HG02678 (cell line): ENCODE data around the gene BARX2.

ENCODE experiments used
- ATAC-seq: cut with Tn5 transposase; IDR thresholded peaks from one replicate; pipeline ENCODE4 v1.9.1; 2021; ENCODE audit warnings: mild to moderate bottlenecking, moderate library complexity; ENCODE audit not compliant: unreplicated experiment

Gene BARX2

DNA sequence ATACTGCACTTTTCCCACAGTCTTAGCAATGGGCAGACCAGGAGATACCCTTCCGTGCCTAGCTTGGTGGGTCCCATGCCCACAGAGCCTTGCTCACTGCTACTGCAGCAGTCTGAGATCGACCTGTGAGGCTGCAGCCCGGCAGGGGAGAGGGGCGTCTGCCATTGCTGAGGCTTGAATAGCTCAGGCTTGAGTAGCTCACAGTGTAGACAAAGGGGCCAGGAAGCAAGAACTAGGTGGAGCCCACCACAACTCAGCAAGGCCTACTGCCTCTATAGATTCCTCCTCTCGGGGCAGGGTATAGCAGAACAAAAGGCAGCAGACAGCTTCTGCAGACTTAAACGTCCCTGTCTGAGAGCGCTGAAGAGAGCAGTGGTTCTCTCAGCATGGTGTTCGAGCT, 118.1 kb downstream of the BARX2 start:
- ATAC-seq, result no peak
